ENCODE data around the gene TCF25. TPM values are rescaled to one million over a fixed set of nuclear protein-coding genes. Genes with fewer than 3 reads are reported as not detected.

Gene TCF25
- total RNA-seq, 1 experiment from 2014 or later, result 196 TPM

- Histone ChIP-seq H3K4me3 (ENCODE audit: low read depth, low read length) (no peak overlapping the region), H3K9me3 (no peaks in the 10 kb centered on the region), H3K36me3 (ENCODE audit: control insufficient read depth, insufficient read depth, low read length) (peaks cover 1% of the 10 kb centered on the region; the same call in 1 of the 2 replicates), H3K27me3 (replicated peaks; ENCODE audit: control insufficient read depth, insufficient read depth, low read length) (no peaks in the 10 kb centered on the region), H3K4me1 (peaks cover 13% of the 10 kb centered on the region)
- POLR2A ChIA-PET, result interaction anchor here (0.6 kb wide), 1 partner anchor 30 kb away, joined by 4 read pairs; the partner anchor contains the start of gene TCF25
- CTCF ChIA-PET, result no interaction called here
- no TSS peak for BruUV-seq (replicated peaks)
- Mint-ChIP-seq H3K36me3 (ENCODE audit: insufficient read depth, unreplicated experiment) (peaks cover 4% of the 10 kb centered on the region), H3K9me3 (ENCODE audit: unreplicated experiment) (no peaks in the 10 kb centered on the region), H3K27ac (ENCODE audit: unreplicated experiment) (no peak overlapping the region), H3K27me3 (ENCODE audit: insufficient read depth, unreplicated experiment) (no peaks in the 10 kb centered on the region), H3K4me1 (ENCODE audit: low read depth, unreplicated experiment) (peaks cover 7% of the 10 kb centered on the region), H3K4me3 (ENCODE audit: unreplicated experiment) (no peak overlapping the region)
- no peak for TF ChIP-seq CTCF (IDR thresholded peaks at IDR 0.05; ENCODE audit: insufficient read depth in 1 of 2, low read depth in 1 of 2, low read length in 1 of 2, severe bottlenecking in 1 of 2, unreplicated experiment in 1 of 2)
- DNase-seq, result peak in 1 of 2 experiments; percentile 22
- intact Hi-C loops (cut with micrococcal nuclease; ENCODE audit: unreplicated experiment), result no loop called here
Observed at GRCh38 chr16:89843409-89844350, 29.7 kb upstream of the TCF25 start.

DNA sequence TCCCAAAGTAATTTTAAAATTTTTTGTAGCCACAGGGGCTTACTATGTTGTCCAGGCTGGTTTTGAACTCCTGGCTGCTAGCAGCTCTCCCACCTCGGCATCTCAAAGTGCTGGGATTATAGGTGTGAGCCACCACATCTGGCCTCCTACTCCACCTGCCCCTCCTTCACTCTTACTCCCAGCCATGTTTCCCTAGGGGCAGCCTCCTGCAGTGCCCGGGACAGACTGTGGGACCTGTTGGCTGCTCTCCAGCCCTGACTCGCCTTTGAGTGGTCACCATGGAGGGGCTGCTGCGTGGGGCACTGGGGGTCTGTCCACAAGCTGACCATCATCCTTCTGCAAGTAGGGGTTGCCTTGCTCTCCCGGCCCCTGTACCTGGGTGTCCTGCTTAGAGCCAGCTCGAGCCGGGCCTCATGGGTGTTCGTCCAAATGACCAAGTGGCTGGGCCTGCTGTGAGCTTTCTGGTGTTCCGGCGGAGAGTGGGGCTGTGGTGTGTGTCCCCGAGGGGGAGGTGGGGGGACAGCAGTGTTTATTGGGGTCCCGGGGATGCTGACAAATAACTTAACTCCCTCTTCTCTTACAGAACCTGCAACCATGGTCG is 28.6 kb upstream of the TCF25 start:
- intact Hi-C loops (cut with micrococcal nuclease; ENCODE audit: unreplicated experiment), result no loop called here
- BruUV-seq (replicated peaks), result no TSS peak
- TF ChIP-seq CTCF (IDR thresholded peaks at IDR 0.05; ENCODE audit: insufficient read depth in 1 of 2, low read depth in 1 of 2, low read length in 1 of 2, severe bottlenecking in 1 of 2, unreplicated experiment in 1 of 2), result no peak
- no peaks in the 10 kb centered on the region for H3K27me3 ChIP-seq (replicated peaks; ENCODE audit: control insufficient read depth, insufficient read depth, low read length)
- H3K36me3 Mint-ChIP-seq (ENCODE audit: insufficient read depth, unreplicated experiment), result peaks cover 2% of the 10 kb centered on the region
- H3K9me3 ChIP-seq, result no peaks in the 10 kb centered on the region
- no peaks in the 10 kb centered on the region for H3K27me3 Mint-ChIP-seq (ENCODE audit: insufficient read depth, unreplicated experiment)
- no peaks in the 10 kb centered on the region for H3K9me3 Mint-ChIP-seq (ENCODE audit: unreplicated experiment)
- CTCF ChIA-PET, result no interaction called here
- H3K36me3 ChIP-seq (ENCODE audit: control insufficient read depth, insufficient read depth, low read length), result 0 out of 2 replicates have a peak, but pooled peaks cover 1% of the 10 kb centered on the region
- peaks cover 12% of the 10 kb centered on the region for H3K4me1 ChIP-seq
- no peak overlapping the region for H3K4me3 ChIP-seq (ENCODE audit: low read depth, low read length)
- no peak for DNase-seq
- POLR2A ChIA-PET, result no interaction called here
- no peak overlapping the region for H3K27ac Mint-ChIP-seq (ENCODE audit: unreplicated experiment)
- H3K4me1 Mint-ChIP-seq (ENCODE audit: low read depth, unreplicated experiment), result peaks cover 7% of the 10 kb centered on the region
- H3K4me3 Mint-ChIP-seq (ENCODE audit: unreplicated experiment), result no peak overlapping the region

- Histone ChIP-seq H3K9me3 (no peaks in the 10 kb centered on the region), H3K4me1 (peaks cover 12% of the 10 kb centered on the region), H3K27me3 (replicated peaks; ENCODE audit: control insufficient read depth, insufficient read depth, low read length) (no peaks in the 10 kb centered on the region), H3K36me3 (ENCODE audit: control insufficient read depth, insufficient read depth, low read length) (0 out of 2 replicates have a peak, but pooled peaks cover 1% of the 10 kb centered on the region), H3K4me3 (ENCODE audit: low read depth, low read length) (no peak overlapping the region)
- TF ChIP-seq CTCF (IDR thresholded peaks at IDR 0.05; ENCODE audit: insufficient read depth in 1 of 2, low read depth in 1 of 2, low read length in 1 of 2, severe bottlenecking in 1 of 2, unreplicated experiment in 1 of 2), result no peak
- Mint-ChIP-seq H3K27me3 (ENCODE audit: insufficient read depth, unreplicated experiment) (no peaks in the 10 kb centered on the region), H3K4me3 (ENCODE audit: unreplicated experiment) (no peak overlapping the region), H3K36me3 (ENCODE audit: insufficient read depth, unreplicated experiment) (no peaks in the 10 kb centered on the region), H3K27ac (ENCODE audit: unreplicated experiment) (no peak overlapping the region), H3K4me1 (ENCODE audit: low read depth, unreplicated experiment) (peaks cover 7% of the 10 kb centered on the region), H3K9me3 (ENCODE audit: unreplicated experiment) (no peaks in the 10 kb centered on the region)
- ChIA-PET POLR2A (no interaction called here), CTCF (no interaction called here)
- intact Hi-C loops (cut with micrococcal nuclease; ENCODE audit: unreplicated experiment), result no loop called here
- no TSS peak for BruUV-seq (replicated peaks)
- DNase-seq, result no peak
Observed at GRCh38 chr16:89845417-89845816, 28.0 kb upstream of the TCF25 start.

Measured in Caco-2 (cell line).